ENCODE results near the gene SEC31A. TPM values are rescaled to one million over a fixed set of nuclear protein-coding genes. Genes with fewer than 3 reads are reported as not detected.
"Not testable (repeated sequence)": the region's sequence is repeated elsewhere in the genome, so short reads cannot be mapped to it uniquely, and the experiment has no call there.

SEC31A gene
- total RNA-seq, 4 donors from 2014 or later, result 117 to 458 (median 253) TPM

GRCh38 chr4:82889287-82889686 is 1.7 kb downstream of the SEC31A start:
- Histone ChIP-seq H3K27ac (peak overlapping the region; percentile 94 to 98), H3K9me3 (peaks cover 0 to 3% of the 10 kb centered on the region in 2 donors), H3K27me3 (no peaks in the 10 kb centered on the region), H3K36me3 (no peaks in the 10 kb centered on the region), H3K4me3 (peak overlapping the region; percentile 91 to 94), H3K4me1 (no peaks in the 10 kb centered on the region)
- DNase-seq, result no peak
- intact Hi-C loops (cut with DNase I; ENCODE audit: low total_unique reads), result no loop called here
- TF ChIP-seq CTCF (IDR thresholded peaks at IDR 0.05) (no peak), POLR2A (IDR thresholded peaks at IDR 0.05) (no peak)

- peaks cover 0 to 6% of the 10 kb centered on the region in 2 donors for H3K4me1 ChIP-seq
- H3K27me3 ChIP-seq, result no peaks in the 10 kb centered on the region
- H3K4me3 ChIP-seq, result no peak overlapping the region
- TF ChIP-seq CTCF (IDR thresholded peaks at IDR 0.05) (no peak), POLR2A (IDR thresholded peaks at IDR 0.05) (no peak)
- H3K27ac ChIP-seq, result no peak overlapping the region
- peaks cover 0 to 3% of the 10 kb centered on the region in 2 donors for H3K9me3 ChIP-seq
- intact Hi-C loops (cut with DNase I; ENCODE audit: low total_unique reads), result no loop called here
- H3K36me3 ChIP-seq, result no peaks in the 10 kb centered on the region
- no peak for DNase-seq
Measured at GRCh38 chr4:82886147-82886942, 4.6 kb downstream of the SEC31A start.

- Histone ChIP-seq H3K27ac (no peak overlapping the region), H3K27me3 (no peaks in the 10 kb centered on the region), H3K36me3 (no peaks in the 10 kb centered on the region), H3K4me3 (no peak overlapping the region), H3K4me1 (peaks cover 0 to 6% of the 10 kb centered on the region in 2 donors), H3K9me3 (peaks cover 0 to 1% of the 10 kb centered on the region in 2 donors)
- intact Hi-C loops (cut with DNase I; ENCODE audit: low total_unique reads), result no loop called here
- no peak for TF ChIP-seq CTCF (IDR thresholded peaks at IDR 0.05)
- no peak for DNase-seq
Measured at GRCh38 chr4:82885410-82885809, 5.5 kb downstream of the SEC31A start.

- Histone ChIP-seq H3K27ac (no peak overlapping the region), H3K4me1 (no peaks in the 10 kb centered on the region), H3K36me3 (no peaks in the 10 kb centered on the region), H3K9me3 (no peaks in the 10 kb centered on the region), H3K4me3 (no peak overlapping the region), H3K27me3 (no peaks in the 10 kb centered on the region)
- DNase-seq, result no peak
- no peak for TF ChIP-seq POLR2A (IDR thresholded peaks at IDR 0.05)
- no peak for TF ChIP-seq CTCF (IDR thresholded peaks at IDR 0.05)
- intact Hi-C loops (cut with DNase I; ENCODE audit: low total_unique reads), result no loop called here
Measured at GRCh38 chr4:82868572-82868971, 22.4 kb downstream of the SEC31A start.

- no peak overlapping the region for H3K4me3 ChIP-seq
- H3K27ac ChIP-seq, result no peak overlapping the region
- no peaks in the 10 kb centered on the region for H3K9me3 ChIP-seq
- DNase-seq, result no peak
- no peaks in the 10 kb centered on the region for H3K4me1 ChIP-seq
- no peaks in the 10 kb centered on the region for H3K36me3 ChIP-seq
- TF ChIP-seq CTCF (IDR thresholded peaks at IDR 0.05) (no peak), POLR2A (IDR thresholded peaks at IDR 0.05) (no peak)
- no peaks in the 10 kb centered on the region for H3K27me3 ChIP-seq
- intact Hi-C loops (cut with DNase I; ENCODE audit: low total_unique reads), result no loop called here
Measured at GRCh38 chr4:82866706-82867385, 24.1 kb downstream of the SEC31A start.

- H3K36me3 ChIP-seq, DNase-seq: not testable (repeated sequence)
Measured at GRCh38 chr4:82866033-82866432, 24.9 kb downstream of the SEC31A start.

More at GRCh38 chr4:82866033-82866432, 24.9 kb downstream of the SEC31A start:
- H3K27me3 ChIP-seq; intact Hi-C loops (cut with DNase I; ENCODE audit: low total_unique reads); H3K4me3 ChIP-seq; H3K9me3 ChIP-seq; H3K4me1 ChIP-seq: not testable (repeated sequence)
- peak overlapping the region in 1 of 2 donors; percentile 50 for H3K27ac ChIP-seq

Measured in uterus (tissue), 4 donors.